Endothelial cell of hepatic sinusoid (primary cell): Measurements from ENCODE around the gene TP53I11.

Experiments
- in situ Hi-C: cut with HindIII; loops from 2 replicates; pipeline ENCODE4 v1.10.0; 2017; ENCODE audit warnings: low sequenced_read_pairs

Gene TP53I11

GRCh38 chr11:44950625-44951476 is at the start of gene TP53I11:
Gene TP53I11 (minus strand): TSS chr11:44950883. CDS start chr11:44938335, 12,548 bp downstream.
- in situ Hi-C loops, result no loop called here

DNA sequence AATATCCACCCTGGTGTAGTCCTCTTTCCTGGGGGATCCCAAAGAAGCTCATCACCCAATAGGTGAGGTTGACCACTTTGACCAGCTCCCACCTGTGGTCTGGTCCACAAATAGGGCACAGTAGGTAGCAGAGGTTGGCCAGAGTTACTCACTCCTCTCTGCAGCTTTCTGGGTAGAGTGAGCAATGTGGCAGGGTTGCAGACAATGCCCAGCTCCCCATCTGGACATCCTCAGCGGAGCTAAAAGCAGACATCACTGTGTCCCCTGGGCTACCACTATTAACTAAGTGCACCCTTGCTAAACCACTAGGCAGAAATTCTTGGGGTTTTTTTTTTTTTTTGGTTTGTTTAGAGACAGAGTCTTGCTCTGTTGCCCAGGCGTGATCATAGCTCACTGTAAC is 48.4 kb upstream of the TP53I11 start:
- in situ Hi-C loops, result no loop called here

DNA sequence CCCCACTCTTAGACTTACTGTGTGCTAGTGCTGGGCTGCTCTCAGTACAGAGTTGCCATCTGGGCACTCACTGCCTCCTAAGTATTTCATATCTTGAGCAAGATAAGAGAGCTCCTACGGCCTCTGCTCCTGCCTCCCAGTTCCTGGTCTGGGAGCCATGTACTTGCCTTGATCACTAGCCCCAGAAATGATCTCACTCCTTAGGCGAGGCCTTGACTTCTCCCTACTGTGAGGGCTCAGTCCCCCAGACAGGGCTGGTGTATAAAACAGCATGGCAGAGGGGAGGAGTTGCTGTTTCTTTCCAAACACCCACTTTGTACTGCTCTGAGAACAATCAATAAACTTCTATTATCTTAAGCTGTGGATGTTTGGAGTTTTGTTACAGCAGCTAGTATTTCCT is 47.4 kb upstream of the TP53I11 start:
- in situ Hi-C loops, result no loop called here

DNA sequence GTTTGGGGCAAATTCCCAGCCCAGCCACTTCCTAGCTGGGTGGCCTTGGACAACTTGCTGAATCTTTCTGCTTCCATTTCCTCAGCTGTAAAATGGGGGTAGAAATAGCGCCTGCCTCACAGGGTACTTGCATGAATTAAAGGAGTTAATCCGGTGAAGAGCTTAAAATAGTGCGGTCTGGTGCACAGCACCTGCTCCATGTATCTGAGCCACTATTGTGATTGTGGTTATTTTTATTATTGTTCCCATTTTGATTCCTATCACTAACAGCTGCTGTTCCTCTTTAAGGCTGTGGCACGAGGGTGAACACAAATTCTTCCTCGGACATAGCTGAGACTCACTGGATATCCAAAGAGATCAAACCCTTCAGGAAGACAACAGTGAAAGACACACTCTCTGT is 46.9 kb upstream of the TP53I11 start:
- in situ Hi-C loops, result no loop called here

DNA sequence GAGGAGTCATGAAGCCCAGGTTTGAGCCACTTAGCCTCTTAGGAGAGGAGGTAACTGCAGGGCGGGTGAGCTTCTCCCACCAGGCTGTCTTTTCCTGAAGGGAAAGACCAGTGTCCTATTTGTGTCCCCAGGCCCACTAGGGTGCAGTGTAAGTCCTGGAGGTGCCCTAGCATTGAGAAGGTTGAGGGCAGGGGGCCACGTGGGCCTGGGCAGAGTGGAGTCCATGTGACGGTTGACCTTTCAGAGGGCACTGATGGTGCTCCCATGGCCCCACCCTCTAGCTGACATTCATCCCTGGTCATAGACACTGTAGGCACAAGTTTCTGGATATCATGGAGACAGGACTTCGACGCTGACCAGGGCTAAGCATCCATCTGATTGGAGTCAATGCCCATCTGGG is 44.1 kb upstream of the TP53I11 start:
- in situ Hi-C loops, result no loop called here

DNA sequence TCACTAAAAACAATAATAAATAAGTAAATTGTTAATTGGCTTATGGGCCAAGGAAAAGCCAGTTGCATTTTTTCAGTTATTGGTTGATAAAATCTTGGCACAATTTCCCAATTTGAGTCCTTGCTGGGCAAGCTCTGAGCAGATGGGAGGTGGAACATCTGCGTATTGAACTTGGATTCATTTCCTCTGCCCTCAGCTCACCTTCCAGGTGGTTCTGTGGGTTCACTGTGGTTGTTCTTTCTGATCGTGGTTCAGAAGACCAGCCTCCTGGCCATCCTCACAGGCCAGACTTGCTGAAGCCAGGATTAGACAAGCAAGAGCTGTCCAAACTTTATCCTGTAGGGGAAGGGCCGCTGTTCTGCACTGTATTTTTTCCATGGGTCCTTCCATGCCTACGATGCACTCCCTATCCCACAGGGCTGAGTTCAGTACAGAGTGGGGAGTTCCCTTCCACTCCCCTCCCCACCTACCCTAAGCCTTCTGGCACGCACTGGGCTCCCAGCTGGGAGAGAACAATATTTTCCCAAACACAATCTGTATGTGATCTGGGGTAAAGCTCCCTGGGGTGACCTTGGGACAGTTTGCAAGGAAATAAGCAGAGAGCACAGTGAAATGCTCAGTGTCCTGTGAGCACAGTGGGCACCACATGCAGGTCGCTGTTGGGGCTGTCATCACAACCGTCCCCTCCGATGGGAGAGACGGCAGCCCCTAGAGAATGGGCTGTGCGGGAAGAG is 43.5 kb upstream of the TP53I11 start:
- in situ Hi-C loops, result no loop called here

DNA sequence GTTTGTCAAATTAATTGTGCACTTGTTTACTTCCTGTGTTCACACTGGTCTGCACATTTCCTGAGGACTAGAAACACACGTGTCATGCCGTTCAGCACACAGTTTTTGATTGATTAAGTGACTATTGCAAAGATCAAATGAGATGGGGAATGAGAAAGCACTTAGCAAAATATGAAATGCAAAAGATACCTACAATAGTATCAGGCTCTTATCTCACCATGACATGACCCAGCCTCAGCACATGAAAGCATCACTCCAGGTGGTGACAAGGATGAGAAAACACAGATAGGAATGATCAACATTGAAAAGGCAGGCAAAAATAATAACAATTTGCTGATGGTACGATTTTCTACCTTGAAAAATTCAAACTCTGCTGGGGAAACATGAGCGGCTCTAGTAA is 42.1 kb upstream of the TP53I11 start:
- in situ Hi-C loops, result no loop called here

GRCh38 chr11:44992181-44992582 is 41.5 kb upstream of the TP53I11 start:
- in situ Hi-C loops, result no loop called here

DNA sequence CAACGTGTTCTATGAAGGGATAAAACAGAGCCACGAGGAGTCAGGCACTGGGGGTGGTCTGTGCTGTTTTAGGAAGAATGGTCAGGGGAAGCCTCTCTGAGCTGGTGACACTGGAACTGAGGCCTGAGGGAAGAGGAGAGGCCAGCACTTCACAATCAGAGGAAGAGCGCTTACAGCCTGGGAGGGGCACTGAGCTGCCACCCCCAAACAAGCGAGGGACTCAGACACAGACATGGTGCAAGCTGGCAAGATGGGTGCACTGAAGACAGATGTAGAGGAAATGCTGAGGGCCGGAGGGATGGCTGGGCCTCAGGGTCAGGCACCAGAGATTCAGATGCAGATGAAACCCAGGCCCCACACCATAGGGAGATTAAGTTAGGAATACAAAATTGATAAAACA is 40.0 kb upstream of the TP53I11 start:
- in situ Hi-C loops, result no loop called here

DNA sequence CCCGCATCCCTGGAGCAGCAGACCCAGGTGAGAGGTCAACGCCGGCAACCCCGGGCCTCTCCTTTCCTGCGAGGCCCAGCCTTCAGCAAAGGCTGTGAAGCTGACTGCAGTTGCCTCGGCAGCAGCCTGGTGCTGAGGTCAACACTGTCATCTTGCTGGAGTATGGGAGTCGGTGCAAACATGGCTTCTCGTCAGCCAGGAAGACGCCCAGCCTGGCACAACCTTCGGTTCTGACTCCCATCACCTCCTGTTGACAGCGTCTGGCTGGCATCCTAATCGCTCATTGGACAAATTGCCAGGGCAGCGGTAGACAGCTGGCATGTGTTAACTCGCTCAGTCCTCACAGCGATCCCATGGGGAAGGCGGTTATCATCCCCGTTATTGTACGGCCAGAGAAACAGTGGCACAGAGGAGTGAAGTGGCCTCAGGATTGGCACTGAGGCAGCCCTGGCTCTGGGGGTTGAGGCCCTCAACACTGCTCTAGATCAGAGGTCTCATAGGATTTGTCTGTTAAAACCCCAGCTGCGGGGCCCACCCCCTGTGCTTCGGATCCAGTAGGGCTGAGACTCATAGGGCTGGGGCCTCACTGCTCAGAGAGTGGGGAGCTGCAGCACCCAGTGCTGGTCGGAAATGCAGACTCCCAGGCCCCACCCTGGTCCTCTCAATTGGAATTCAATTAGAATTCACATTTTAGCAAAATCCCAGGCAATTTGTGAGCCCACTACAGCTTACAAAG is 39.3 kb upstream of the TP53I11 start:
- in situ Hi-C loops, result no loop called here

DNA sequence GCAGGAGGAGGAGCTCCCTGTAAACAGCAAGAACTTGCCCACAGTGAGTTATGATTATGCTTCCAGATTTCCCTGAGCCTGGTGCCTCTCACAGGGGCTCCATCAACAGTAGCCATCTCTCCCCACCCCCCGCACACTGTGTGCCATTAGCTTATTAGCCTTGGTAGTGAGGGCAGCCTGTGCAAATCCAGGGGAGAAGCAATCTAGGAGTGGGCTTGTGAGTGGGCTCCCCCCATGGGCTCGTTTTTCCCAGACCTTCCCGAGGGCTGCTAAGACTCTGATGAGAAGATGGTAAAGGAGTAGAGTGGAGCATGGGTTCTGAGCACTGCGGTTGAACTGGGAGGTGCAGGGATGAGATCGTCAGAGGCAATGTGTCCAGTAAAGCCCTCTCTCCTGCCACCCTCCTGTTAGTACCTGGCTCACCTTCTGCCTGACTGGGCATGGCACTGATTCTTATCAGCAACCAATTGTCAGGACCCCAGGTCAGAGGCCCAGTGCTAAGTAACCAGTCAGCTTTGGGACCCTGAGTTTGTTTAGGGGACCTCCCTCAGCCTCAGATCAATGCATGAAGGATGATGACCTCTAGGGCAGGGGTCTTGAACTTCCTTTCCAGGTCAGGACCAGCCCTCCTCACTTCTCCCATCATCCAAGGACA is 38.4 kb upstream of the TP53I11 start:
- in situ Hi-C loops, result no loop called here

DNA sequence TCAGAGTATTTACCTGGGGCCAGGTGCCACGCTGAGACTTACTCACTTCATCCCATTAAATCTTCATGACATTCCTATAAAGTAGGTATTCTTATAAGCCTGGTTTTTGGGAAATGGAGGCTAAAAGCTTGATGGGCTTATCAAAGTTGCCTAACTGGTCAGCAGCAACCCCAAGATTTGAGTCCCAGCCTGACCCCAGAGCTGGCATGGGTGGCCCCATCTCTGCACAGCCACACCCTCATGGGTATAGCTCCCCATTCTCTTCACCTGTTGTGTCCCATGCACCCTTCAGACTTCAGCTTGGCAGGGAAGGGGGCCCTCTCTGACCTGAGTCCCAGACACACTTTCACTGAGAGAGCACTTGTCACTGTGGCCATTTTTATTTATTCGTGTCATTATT is 37.4 kb upstream of the TP53I11 start:
- in situ Hi-C loops, result no loop called here

GRCh38 chr11:44987506-44987905 is 36.8 kb upstream of the TP53I11 start:
- in situ Hi-C loops, result no loop called here

GRCh38 chr11:44986315-44986714 is 35.6 kb upstream of the TP53I11 start:
- in situ Hi-C loops, result no loop called here

DNA sequence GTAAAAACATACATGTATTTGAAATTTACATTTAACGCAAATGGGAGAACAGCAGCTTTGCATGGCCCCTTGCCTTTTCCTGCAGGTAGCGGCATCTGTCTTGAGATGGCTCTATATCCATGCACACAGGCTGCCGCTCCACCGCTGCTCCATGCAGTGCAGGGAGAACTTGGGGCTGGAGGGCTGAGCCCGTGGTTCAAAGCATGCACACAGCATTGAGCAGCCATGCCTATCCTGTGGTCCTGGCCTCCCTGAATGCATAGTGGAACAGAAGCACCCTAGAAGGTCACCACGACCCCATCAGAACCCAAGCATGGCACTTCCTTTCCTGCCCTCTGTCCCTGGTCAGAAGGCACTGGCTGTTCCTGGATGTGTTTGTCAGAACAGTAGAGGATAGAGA is 35.0 kb upstream of the TP53I11 start:
- in situ Hi-C loops, result no loop called here

DNA sequence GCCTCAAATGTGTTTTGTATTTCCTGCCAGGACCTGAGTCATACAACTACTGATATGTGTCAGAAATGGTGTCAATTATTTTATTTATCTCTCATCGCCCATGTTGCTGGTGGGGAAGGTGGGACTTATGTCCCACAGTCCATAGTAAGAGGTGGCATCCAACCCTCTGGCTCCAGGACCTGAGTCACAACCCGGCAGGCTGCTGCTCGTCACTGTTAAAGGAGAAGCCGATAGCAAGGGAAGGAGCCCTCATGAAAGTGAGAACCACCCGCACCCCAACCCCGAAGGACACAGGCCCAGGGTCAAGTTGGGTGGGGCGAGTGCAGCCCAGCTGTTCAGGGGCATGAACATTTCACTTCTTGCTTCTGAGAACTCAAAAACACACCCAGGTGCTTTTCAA is 33.1 kb upstream of the TP53I11 start:
- in situ Hi-C loops, result no loop called here

- in situ Hi-C loops, result no loop called here
Observed at GRCh38 chr11:44982496-44983062, 31.9 kb upstream of the TP53I11 start.

- in situ Hi-C loops, result no loop called here
Observed at GRCh38 chr11:44980533-44981427, 30.1 kb upstream of the TP53I11 start.

DNA sequence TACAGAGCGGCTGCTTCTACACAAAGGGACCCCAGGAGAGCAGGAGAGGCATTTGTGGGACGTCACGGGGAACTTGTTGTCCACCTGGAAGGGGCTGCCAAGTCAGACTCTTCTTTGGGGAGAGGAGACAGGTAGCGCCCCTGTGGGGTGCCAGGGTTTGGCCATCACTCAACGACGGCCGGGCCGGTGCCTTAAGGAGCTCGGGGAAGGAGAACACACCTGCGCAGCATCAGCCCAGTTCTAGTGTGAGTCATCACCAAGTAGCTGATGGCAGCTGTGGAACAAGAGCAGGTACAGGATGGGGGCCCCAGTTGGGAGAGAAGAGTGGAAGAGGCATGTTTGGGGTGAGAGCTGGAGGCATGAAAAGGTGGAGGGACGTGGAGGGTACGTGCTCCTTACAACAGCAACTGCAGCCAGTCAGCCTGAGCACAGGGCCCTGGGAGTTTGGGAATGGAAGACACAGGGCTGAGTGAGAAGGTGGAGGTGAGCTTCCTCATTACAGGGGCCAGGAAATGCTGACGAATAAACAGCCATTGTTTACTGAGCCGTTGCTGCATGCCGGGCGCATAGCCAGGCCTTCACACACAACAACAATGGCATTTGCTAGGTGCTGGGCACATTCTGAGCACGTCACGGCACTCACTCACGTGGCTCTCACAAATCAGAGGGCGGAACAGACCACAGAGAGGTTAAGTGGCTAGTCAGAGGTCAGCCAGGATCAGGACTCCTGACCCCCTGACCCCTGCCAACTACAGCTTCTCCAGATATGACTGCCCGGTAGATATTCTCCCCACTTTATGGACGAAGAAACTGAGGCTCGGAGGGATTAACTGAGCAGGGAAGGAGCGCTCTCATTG is 29.1 kb upstream of the TP53I11 start:
- in situ Hi-C loops, result no loop called here
